G401.6 (cell line): Measurements from ENCODE around the gene PPP4R1.
A peak's percentile ranks its signal among the peaks of the same experiment; 100 is the strongest.

Source experiments
- FAIRE-seq: peaks from 2 replicates; lab custom pipeline; 2012; peaks lifted over from hg19 to GRCh38; lab: Jason Lieb, UNC

Gene PPP4R1

DNA sequence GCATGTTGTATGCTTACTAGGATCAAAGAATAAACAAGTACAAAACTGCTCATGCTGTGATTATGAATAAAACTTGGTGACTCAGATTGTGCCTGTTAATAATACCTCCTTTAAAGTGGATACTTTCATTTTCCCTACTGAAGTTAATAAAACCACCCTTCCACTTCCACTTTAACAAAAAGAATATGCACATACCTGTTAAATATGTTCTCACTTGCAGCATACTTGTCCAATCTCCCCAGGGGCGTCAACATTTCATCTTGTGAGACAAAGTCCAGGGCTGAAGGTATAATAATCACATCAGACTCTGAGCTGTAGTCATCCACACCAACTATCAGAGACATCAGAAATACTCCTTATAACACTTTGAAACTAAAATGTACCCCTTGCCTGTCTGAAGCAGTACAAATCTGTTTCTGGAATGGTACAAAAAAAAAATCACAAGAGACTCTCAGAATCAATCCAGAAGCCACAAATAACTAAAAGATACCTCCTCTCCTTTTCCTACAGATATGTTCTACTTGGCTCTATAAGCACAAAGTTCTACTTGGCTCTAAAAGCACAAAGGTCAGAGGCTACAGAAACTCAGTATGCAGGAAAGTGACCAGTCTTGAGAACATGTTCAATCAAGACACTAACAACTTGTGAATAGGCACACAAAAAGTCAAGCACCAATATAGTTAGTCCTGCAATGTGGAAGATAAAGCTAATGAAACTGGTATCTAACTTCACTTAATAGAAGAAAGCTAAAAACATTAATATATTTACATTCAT is 19.3 kb downstream of the PPP4R1 start:
- no peak for FAIRE-seq

DNA sequence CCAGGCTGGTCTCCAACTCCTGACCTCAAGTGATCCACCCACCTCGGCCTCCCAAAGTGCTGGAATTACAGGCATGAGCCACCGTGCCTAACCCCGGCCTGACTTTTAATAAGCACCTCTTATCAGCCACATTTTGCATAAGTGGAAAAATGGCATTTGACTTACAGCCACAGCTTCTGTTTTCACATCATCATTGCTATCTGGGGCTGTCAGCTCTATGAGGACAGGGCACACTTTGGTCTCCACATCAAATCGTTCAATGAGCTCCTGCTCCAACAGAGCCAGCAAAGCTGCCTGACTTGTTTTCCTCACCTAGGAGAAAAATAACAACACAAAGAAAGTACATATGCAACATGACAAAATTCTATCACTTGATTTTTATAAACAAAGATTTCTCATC is 26.4 kb downstream of the PPP4R1 start:
- no peak for FAIRE-seq

DNA sequence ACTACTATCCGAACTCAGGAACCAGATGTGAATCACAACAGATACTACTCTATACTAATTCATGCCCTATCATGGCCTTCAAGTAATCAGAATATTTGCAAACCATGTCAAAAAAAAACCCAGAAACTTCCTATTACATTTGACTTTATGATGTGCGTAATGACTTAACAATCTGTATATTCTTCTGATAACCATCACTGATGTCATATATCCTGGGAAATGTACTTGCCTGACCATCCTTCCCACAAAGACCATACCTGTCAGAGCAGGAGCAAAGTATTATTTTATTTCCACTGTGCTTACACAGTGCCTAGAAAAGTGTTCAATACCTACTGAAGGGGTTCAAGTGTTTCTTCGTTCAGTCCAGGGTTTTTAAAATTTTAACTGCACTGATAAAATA is 27.5 kb downstream of the PPP4R1 start:
- no peak for FAIRE-seq

DNA sequence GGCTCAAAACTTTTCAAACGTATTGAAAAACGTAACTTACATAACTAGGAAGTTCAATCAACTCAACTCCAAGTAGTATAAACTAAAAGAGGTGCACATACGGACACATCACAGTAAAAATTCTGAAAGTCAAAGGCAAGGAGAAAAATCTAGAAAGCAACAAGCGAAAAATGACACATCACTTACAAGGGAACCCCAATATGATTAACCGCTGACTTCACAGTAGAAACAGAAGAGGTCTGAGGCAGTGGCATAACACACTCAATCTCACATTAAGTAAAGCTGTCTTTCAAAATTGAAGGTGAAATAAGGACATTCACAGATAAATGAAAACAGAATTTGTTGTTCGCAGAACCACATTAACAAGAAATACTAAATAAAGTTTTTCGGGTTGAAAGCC is 32.7 kb downstream of the PPP4R1 start:
- no peak for FAIRE-seq

DNA sequence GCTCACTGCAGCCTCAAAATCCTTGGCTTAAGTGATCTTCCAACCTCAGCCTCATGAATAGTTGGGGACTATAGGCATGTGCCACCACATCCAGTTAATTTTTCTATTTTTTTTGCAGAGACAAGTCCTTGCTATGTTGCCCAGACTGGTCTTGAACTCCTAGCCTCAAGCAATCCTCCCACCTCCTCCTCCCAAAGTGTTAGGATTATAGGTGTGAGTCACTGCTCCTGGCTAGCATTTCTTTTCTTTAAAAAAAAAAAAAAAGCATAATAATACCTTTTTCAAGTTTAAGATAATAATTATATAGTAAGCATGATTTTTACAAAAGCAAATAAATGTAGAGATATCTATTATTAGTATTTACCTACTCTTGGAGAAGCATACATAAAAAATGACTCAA is 36.1 kb downstream of the PPP4R1 start:
- FAIRE-seq = no peak

DNA sequence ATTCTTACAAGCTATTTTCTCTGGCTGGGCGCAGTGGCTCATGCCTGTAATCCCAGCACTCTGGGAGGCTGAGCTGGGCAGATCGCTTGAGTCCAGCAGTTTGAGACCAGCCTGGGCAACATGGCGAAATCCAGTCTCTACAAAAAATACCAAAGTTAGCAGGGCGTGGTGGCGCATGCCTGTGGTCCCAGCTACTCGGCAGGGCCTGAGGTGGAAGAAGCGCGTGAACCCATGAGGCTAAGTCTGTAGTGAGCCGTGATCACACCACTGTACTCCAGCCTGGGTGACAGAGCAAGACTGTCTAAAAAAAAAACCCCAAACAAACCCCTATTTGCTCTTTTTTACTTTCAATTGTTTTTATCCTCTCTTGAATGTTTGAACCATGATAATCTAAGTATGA is 37.0 kb downstream of the PPP4R1 start:
- no peak for FAIRE-seq

DNA sequence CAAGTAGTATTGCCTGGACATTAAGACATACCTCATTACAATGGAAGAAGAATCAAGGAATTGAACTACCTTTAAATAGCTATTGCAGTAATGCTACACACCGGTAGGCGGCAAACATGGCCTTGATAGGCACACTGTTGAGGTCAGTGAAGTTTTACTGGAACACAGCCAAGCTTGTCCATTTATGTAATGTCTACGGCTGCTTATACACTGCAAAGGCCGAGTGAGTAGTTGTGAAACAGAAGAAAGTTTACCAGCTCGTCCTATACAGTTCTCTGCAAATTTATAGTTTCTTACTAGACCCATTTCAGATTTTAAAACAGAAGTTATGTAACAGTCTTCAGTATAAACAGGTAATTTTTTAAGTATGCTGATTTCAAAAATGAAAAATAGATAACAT is 38.8 kb downstream of the PPP4R1 start:
- FAIRE-seq = peak; percentile 91

DNA sequence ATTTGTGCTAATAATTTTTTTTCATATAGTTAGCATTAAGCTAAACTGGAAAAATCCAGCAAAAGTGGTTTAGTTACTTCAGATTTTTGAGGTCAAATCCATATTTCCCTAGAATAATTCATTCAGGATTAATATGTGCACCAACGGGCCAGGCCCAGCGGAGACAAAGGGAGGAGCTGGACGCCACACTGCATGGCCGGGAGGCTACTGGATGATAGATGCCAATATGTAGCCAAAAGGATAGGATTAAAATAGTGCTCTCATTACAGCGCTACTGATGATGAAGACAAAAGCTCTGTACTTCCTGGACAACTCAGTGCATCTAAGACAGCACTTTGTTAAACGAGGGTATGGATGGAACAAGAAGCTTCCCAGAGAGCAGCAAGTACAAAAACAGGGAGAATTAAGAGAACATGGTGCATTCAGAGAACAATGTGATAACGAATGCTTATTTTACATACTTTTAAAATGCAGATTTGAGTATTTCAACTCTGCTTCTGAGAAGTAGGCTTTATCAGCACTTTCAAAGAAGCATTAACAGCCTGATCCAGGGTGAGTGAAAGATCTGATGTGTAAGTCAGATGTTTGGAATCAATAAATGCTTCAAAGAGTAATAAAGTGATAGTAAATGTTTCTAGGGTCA is 39.8 kb downstream of the PPP4R1 start:
- FAIRE-seq = no peak

DNA sequence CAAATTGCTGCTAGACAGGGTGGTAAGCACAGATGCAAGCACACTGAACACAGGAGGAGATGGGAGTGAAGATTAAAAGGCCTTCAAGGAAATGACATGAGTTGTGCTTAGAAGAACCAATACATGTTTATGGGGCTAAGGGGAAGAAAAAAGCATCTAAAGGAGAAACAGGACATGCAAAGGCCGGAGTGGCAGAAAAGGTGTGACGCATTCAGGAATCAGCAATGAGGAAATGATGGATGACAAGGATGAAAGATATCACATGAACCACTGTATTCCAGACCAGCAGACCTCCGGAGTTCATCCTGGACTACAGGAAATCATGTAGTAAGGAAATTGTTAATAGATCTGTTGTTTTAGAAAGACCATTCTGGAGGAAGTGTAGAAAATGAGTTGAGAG is 42.8 kb downstream of the PPP4R1 start:
- no peak for FAIRE-seq

DNA sequence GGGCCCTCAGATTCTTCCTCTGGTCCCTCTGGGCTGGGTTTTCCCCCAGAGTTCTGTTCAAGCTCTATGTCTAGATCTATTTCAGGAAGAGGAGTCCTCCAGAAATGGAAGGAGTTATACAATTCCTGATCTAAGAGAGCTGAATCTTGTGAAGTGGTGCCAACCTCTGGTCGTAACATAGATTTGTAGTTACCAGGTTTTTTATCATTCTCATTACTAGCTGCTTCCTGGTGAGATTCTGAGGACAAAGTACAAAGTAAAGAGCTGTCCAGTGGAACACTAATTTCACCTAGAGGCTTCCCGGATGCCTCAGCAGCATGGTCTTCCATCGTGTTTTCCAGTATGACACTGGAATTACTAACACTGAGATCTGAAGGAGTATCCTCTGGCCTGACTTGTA is 44.1 kb downstream of the PPP4R1 start:
- no peak for FAIRE-seq

DNA sequence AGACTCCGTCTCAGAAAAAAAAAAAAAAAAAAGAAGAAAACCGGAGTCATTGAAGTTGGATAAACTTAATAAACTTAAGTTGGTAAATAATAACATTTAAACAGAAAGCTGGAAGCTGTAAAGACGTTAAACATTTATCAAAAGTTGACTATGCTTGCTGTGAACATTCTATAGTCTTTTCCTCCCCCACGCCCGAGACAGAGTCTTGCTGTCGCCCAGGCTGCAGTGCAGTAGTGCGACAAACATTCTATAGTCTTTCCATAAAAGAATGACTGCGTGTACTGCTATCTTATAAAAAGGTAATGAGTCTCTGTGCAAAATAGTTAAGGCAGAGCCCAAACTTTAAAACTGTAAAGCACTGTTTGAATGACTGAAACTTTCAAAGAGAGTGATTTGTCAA is 45.2 kb downstream of the PPP4R1 start:
- FAIRE-seq = no peak

DNA sequence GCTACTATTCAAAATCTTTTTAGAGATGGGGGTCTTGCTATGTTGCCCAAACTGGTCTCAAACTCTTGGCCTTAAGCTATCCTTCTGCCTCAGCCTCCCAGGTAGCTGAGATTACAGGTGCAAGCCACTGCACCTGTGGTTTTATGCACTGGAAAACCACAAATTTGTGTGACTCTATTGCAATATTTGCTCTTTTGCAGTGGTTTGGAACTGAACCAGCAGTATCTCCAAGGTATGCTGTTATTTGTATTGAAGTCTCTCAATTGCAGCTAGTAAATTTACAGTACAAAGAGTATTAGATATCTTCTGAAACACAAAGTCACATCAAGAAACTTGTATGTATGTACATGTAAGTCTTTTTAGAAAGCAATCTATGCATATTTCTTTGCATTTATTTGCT is 46.2 kb downstream of the PPP4R1 start:
- no peak for FAIRE-seq

DNA sequence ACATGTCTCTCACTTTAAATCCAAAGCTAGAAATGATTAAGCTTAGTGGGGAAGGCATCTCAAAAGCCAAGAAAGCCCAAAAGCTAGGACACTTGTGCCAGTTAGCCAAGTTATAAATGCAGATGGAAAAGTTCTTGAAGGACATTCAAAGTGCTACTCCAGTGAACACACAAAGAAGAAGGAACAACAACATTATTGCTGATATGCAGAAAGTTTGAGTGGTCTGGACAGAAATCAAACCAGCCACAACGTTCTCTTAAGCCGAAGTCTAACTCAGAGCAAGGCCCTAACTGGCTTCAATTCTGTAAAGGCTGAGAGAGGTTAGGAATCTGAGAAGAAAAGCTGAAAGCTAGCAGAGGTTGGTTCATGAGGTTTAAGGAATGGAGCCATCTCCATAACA is 49.0 kb downstream of the PPP4R1 start:
- no peak for FAIRE-seq

DNA sequence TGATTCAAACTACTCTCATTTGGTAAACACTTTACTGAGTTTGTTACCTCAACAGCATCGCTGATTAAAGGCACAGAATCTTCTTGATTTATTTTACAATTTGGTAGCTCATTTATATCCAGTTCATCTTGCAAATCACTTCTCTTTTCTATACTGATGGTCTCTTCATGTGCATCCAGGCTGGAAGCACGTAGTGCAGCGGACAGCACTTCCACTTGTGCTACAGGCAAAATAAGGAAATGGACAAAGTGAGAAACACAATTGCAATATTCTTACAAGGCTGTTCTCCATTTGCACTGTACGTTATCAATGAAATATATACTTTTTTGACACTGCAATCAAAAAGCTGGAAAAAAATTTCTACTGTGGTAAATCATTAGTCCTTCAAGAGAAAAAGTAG is 51.0 kb downstream of the PPP4R1 start:
- no peak for FAIRE-seq

DNA sequence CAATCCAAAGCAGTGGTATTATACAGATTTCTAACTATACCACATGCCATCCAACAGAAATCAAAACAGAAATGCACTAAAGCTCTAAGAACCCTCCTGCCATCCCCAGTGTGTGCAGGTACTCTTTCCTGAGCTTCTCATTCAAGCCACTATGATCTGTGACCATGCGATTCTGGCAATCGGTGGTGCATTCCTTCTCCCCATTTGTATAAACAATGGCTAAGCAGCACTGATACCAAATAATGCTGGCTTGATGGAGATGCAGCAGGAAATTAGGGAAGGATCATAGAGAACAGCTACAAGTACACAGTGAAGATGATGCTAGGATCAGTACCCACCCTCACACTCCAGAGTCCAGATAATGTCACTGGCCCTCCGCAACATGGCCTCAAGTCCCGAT is 51.8 kb downstream of the PPP4R1 start:
- FAIRE-seq = no peak

DNA sequence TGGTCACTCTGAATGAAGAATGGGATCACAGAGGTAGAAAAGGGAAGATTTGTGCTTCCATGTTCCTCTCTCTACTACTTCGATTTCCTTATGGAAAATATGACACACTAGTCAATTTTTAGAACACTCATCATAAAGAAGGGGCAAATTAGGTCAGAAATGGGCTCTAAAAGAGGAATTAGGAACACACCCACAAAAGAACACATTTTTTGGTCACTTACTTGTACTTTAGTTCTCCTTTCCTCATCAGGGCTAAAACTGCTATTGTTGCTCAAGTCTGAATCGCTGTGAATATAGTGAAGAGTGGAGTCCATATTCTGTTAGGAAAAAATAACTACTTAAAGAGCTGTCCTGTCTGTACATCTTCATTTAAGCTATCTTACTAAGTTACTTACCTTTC is 52.6 kb downstream of the PPP4R1 start:
- FAIRE-seq = no peak

DNA sequence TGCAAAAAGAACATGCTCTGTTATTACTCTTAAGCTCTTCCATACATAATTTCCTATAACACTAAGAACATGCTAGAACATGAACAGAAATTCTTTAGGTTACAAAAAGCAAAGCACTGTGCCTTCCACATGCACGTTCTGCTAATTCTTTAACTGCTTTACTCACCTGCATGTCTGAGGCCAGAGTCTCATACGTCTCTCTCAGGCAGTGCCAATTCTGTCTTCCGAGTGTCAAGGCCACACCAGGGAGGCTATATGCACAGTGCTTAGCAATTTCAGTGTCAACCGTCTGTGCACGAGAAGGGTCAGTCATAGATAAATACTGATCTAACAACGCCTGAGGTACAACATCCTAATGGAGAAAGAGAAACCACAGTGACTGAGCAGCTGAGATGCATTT is 55.1 kb downstream of the PPP4R1 start:
- no peak for FAIRE-seq

DNA sequence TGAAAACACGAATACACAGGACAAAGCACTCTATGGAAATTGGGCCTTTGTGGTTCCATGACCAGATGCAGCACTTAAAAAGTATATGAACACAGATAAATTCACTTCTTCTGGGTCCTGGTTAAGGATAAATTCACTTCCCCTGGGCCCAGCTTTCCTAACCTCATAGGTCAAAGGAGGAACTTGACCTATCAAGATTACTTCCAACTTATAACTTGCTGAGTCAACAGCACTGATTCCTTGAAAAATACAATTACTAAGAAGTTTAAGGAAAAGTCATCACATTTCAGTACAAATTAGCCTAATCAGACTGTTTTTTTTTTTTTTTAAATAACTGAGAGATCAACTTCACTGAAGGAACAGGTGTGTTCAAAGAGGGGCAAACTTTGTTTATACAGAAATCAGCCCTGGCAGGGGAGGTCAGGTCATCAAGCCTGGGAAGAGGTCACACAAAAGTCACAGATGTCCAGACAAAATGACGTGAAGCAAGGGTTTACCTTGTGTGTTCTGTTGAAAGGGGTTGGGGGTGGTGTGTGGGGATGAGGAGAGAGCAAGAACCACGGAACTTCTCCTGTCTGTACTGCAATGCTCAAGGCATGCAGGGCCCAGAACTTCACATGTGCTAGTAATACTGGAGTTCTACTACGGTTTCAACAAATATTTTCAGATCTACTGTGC is 55.8 kb downstream of the PPP4R1 start:
- no peak for FAIRE-seq

DNA sequence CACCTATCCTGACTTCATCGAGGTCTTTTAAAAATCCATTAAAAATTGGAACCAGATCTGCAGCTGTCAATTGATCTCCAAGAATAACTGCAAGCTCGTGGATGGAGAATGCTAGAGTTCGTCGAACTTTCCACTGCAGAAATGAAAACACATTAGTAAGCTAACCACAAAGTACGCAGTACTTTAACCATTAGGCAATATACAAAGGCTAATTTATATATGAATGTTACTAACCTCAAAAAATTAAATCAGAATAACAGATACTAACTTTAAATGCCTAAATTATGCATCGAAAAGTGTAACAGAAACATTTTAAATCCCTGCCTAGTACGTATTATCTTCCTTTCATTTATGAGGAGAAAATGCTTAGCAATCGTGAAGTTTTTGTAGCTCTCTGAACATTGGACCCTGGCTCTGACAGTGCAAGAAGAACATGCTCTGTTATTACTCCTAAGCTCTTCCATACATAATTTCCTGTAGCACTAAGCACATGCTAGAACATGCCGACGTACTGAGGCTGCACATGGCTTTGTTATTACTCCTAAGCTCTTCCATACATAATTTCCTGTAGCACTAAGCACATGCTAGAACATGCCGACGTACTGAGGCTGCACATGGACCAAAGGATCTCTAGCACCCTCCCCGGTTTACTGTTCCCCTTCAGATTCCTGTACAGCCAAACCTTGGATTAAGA is 57.0 kb downstream of the PPP4R1 start:
- no peak for FAIRE-seq

DNA sequence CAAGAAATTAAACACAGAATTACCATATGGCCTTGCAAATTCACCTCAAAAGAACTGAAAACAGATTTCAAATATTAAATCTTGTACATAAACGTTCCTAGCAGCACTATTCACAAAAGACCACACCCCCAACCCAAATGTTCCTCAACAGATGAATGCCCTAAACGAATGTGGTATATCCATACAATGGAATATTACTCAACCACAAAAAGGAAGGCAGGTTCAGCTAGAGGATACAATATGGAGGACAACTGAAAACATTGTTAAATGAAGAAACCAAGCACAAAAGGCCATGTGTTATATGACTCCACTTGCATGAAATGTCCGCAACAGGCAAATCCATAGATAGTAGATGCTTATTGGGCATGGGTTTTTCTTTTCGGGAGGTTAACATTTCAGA is 61.7 kb downstream of the PPP4R1 start:
- no peak for FAIRE-seq

DNA sequence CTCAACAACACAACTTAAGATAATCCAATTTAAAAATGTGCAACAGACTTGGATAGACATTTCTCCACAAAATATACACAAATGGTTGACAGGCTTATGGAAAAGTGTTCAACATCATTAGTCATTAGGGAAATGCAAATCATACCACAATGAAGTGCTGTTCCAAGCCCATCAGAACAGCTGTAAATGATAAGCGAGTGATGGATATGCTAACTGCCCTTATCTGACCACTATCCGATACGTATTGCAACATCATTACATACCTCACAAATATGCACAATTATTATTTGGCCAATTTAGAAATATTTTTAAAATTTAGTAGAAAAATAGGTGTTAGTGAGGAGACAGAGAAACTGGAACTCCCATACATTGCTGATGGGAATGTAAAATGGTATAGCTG is 62.2 kb downstream of the PPP4R1 start:
- FAIRE-seq = no peak

DNA sequence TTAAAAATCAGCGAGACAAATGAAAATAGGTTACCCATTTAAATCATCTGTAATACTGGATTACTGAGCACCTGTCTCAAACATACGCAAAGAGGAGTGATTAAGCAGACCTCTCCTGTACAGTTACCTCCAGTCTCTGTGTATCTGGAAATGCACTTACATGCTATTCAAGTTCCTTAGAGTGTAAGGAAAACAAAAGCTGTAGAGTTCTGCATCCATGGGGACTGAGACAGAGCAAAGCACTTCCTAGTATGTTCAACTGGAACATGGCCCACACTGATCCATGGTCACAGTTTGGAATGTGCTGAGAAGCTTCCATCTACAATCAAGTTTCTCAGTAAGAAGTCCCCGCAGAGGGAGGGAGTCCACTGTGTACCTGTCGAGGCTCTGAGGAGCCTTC is 63.9 kb downstream of the PPP4R1 start:
- no peak for FAIRE-seq

DNA sequence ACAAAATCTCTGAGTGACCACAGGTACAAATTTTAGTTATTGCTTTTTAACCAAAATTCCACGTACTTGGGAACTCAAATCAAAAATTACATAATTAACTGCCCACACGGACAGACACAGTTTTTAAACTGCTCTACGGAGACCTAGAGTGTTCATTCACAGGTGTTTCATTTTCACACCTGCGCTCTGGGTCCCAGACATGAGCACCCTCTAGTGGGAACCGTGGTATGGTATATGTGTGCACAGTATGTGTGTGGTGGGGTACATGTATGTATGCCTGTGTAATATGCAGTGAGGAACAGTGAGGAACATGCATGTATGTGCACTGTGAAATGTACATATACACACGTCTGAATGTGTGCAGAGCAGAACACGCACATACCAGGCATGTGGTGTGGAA is 65.0 kb downstream of the PPP4R1 start:
- no peak for FAIRE-seq
